ENCODE measurements around the gene SHC2. TPM values are rescaled to one million over a fixed set of nuclear protein-coding genes. Genes with fewer than 3 reads are reported as not detected.

SHC2 gene
- total and polyA plus RNA-seq, 7 donors: 1.8 to 49.9 (median 17.8) TPM

DNA sequence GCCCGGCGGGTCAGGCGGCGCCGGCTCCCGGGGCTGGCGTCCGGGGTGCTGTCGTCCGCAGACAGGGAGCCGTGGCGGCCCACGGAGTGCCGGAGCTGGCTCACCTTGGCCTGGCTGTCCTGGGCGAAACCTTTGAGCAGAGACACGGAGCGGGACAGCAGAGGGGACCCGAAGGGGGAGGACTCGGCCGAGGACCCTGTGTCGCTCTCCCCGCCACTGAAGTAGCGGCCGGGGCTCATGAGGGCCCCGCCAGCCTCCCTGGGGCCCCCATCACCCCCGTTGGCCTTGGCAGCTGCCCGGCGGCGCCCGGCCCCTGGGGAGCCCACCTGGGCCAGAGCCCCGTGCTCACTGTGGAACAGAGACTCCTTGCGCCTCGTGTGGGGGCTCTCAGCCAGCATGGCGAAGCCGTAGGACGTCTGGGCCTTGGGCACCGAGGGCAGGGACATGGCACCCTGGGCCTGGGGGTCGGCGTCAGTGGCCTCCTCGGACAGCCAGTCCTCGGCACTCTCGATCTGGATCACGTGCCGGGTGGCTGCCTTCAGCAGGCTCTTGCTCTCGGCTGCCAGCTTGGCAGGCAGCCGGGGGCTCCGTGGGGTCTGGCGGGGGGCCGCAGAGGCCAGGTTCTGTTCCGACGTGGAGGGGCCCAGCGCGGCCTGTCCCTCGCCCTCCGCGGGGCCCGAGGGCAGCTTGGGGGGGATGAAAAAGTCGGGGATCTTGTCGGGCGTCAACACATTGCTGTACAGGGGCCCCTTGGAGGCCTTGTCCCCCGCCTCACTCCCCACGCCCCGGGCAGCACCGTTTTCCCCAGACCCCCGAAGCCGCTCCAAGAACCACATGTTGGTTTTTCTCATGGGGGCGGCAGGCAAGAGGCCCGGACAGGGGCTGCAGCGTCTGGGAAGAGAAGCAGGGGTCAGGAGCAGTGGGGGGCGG, 53.1 kb downstream of the SHC2 start:
- Histone ChIP-seq H3K27ac (no peak overlapping the region), H3K27me3 (peaks cover 28 to 84% (median 80%) of the 10 kb centered on the region in 3 donors), H3K36me3 (no peaks in the 10 kb centered on the region), H3K4me3 (peak overlapping the region in 1 of 4 donors; percentile 48), H3K9me3 (no peaks in the 10 kb centered on the region), H3K4me1 (peaks cover 0 to 24% (median 21%) of the 10 kb centered on the region in 4 donors)
- DNase-seq: no peak
- WGBS, 2 donors: 71 to 75% methylated on average over 70 of the region's 70 CpGs
- intact Hi-C loops (cut with DNase I): no loop called here
- no peak for TF ChIP-seq POLR2A (IDR thresholded peaks at IDR 0.05)
- TF ChIP-seq EP300 (IDR thresholded peaks at IDR 0.05): no peak
- TF ChIP-seq, protein P1, sequence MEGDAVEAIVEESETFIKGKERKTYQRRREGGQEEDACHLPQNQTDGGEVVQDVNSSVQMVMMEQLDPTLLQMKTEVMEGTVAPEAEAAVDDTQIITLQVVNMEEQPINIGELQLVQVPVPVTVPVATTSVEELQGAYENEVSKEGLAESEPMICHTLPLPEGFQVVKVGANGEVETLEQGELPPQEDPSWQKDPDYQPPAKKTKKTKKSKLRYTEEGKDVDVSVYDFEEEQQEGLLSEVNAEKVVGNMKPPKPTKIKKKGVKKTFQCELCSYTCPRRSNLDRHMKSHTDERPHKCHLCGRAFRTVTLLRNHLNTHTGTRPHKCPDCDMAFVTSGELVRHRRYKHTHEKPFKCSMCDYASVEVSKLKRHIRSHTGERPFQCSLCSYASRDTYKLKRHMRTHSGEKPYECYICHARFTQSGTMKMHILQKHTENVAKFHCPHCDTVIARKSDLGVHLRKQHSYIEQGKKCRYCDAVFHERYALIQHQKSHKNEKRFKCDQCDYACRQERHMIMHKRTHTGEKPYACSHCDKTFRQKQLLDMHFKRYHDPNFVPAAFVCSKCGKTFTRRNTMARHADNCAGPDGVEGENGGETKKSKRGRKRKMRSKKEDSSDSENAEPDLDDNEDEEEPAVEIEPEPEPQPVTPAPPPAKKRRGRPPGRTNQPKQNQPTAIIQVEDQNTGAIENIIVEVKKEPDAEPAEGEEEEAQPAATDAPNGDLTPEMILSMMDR (IDR thresholded peaks at IDR 0.05): no peak
- TF ChIP-seq POLR2AphosphoS5 (IDR thresholded peaks at IDR 0.05): no peak

DNA sequence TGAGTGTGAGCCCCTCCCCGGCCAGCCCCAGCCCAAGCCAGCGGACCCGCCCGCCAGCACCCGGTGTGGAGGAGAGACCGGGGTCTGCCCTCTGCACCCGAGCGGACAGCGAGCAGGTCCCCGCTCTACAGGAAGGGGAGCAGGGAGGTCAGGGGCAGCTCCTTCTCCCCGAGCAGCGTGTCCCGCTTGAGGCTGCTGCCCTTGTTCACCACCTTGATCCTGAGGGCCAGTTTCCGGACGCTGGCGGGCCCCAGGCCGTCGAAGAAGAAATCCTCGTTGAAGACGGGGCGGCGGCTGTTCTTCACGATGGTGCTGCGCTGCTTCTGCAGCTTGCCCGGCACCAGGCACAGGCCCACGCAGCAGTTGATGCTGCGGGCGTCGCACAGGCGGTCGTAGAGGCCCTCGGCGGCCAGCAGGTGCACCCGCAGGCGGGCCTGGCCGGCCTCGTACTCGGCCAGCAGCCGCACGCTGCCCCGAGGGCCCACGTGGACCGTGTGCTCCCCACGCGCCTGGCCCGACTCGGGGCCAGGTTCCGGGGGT, 53.8 kb downstream of the SHC2 start:
- TF ChIP-seq, protein P1 (IDR thresholded peaks at IDR 0.05): no peak
- TF ChIP-seq POLR2A (IDR thresholded peaks at IDR 0.05) (no peak), POLR2AphosphoS5 (IDR thresholded peaks at IDR 0.05) (no peak), EP300 (IDR thresholded peaks at IDR 0.05) (no peak)
- WGBS, 2 donors: 56 to 83% methylated on average over 48 of the region's 48 CpGs
- intact Hi-C loops (cut with DNase I): no loop called here
- no peak for DNase-seq
- Histone ChIP-seq H3K4me1 (peaks cover 0 to 26% (median 21%) of the 10 kb centered on the region in 4 donors), H3K27ac (no peak overlapping the region), H3K36me3 (no peaks in the 10 kb centered on the region), H3K9me3 (no peaks in the 10 kb centered on the region), H3K4me3 (no peak overlapping the region), H3K27me3 (peaks cover 24 to 84% (median 76%) of the 10 kb centered on the region in 3 donors)

DNA sequence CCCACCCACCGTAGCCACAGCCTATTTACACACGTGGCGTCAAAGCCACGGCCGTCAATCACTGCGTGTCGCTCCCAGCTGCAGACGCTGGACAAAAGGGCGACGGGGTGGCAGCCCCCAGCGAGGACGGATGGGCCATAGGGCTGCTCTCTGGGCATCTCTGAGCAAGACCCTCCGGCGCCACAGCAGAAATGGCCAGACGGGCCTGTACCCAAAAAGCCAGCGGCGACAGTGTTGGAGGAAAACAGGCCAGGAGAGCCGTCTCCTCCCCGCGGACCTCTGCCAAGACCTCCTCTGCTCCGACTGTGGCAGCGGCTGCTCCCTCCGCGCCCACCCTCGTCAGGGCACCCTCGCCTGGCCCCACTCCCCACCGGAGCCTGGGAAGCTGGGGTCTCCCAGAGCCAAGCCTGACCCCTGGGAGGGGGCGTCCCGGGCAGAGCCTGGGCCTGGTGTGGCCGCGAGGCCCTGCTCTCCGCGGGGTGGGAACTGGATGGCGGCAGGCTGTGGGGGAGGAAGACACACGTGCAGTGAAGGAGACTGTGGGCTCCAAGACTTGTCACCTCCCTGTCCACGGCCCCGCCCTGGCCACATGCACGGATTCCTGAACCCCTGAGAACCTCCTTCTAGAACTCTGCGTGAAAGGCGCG, 54.6 kb downstream of the SHC2 start:
- Histone ChIP-seq H3K4me3 (no peak overlapping the region), H3K4me1 (peaks cover 0 to 31% (median 21%) of the 10 kb centered on the region in 4 donors), H3K27ac (no peak overlapping the region), H3K9me3 (no peaks in the 10 kb centered on the region), H3K36me3 (no peaks in the 10 kb centered on the region), H3K27me3 (peaks cover 26 to 84% (median 77%) of the 10 kb centered on the region in 3 donors)
- TF ChIP-seq POLR2A (IDR thresholded peaks at IDR 0.05) (no peak), POLR2AphosphoS5 (IDR thresholded peaks at IDR 0.05) (no peak), EP300 (IDR thresholded peaks at IDR 0.05) (no peak)
- TF ChIP-seq, protein P1 (IDR thresholded peaks at IDR 0.05): no peak
- intact Hi-C loops (cut with DNase I): no loop called here
- 44 to 60% methylated on average over 41 of the region's 41 CpGs for WGBS, 2 donors
- DNase-seq: no peak

DNA sequence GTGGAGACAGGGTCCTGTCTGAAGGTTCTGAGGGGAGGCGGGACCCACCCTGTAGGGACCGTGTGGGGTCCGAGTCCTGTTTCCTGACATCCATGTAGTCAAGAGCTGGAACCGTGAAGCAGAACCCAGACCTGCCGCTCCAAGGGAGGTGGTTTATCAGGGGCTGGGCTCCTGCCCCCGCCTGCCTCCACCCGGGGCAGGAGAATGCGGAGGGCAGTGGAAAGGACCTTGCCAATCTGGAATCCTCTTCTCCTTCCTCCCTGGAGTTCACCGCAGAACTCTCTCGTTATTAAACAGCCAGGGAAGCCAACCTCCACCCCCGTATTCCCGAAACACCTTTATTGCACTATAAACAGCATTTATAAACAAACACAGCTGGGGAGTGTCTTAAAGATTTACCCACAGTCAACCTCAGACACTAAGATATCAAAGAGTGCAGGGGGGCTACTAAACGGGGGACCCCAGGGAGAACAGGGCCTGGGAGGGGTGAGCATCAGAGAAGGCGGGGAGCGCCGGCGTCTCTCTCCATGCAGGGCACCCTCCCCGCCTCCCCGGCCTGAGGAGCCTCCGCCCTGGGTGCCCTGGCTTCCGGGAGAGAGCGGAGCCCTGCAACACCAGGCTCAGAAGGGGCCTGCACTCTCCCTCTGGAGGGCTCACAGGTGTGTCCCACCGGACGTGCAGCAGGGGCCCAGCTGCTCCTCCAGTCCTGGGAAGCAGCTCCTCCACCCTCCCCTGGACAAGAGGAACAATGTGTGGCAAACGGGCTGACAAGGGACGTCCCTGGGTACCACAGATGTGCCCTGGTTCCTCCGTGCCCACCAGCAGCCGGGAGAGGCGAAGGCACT, 55.5 kb downstream of the SHC2 start:
- peaks cover 26 to 85% (median 77%) of the 10 kb centered on the region in 3 donors for H3K27me3 ChIP-seq
- no peaks in the 10 kb centered on the region for H3K9me3 ChIP-seq
- intact Hi-C loops (cut with DNase I): no loop called here
- H3K4me1 ChIP-seq: peaks cover 0 to 31% (median 21%) of the 10 kb centered on the region in 4 donors
- H3K27ac ChIP-seq: no peak overlapping the region
- no peak for DNase-seq
- TF ChIP-seq POLR2AphosphoS5 (IDR thresholded peaks at IDR 0.05) (no peak), POLR2A (IDR thresholded peaks at IDR 0.05) (no peak), EP300 (IDR thresholded peaks at IDR 0.05) (no peak)
- TF ChIP-seq, protein P1 (IDR thresholded peaks at IDR 0.05): no peak
- WGBS, 2 donors: 9 to 31% methylated on average over 29 of the region's 29 CpGs
- no peak overlapping the region for H3K4me3 ChIP-seq
- no peaks in the 10 kb centered on the region for H3K36me3 ChIP-seq
